ENCODE results near the gene FAM120AOS.

- no peak for TF ChIP-seq CTCF (conservative IDR thresholded peaks at IDR 0.05; ENCODE audit: low read length)
- no peak for TF ChIP-seq EZH2phosphoT487 (IDR thresholded peaks at IDR 0.05; ENCODE audit: borderline replicate concordance, low read depth, low read length)
These were observed 15.5 kb upstream of the FAM120AOS start for GRCh38 chr9:93468763-93469456.
